HepG2 (cell line): ENCODE results near the gene WRAP73. TPM values are rescaled to one million over a fixed set of nuclear protein-coding genes. Genes with fewer than 3 reads are reported as not detected.
A peak's percentile ranks its signal among the peaks of the same experiment; 100 is the strongest.

Experiments used
- AKAP8 ChIP-seq: sonication (generic); formaldehyde crosslinking; IDR thresholded peaks from 2 replicates; pipeline ENCODE4 v1.5.1; 2020; ENCODE audit warnings: mild to moderate bottlenecking, missing genetic modification reagents
- BORCS8-MEF2B ChIP-seq: sonication (generic); formaldehyde crosslinking; IDR thresholded peaks from 2 replicates; pipeline ENCODE4 v1.8.0; 2022; ENCODE audit warnings: mild to moderate bottlenecking, missing genetic modification reagents
- ELF3 ChIP-seq: IDR thresholded peaks from 2 replicates; pipeline ENCODE4 v1.6.1; 2016; ENCODE audit warnings: missing genetic modification reagents, missing compliant biosample characterization
- GZF1 ChIP-seq: sonication (generic); formaldehyde crosslinking; IDR thresholded peaks from 2 replicates; pipeline ENCODE4 v1.5.1; 2020; ENCODE audit warnings: mild to moderate bottlenecking, missing genetic modification reagents
- HDAC2 ChIP-seq: sonication (generic); formaldehyde crosslinking; IDR thresholded peaks from 2 replicates; pipeline ENCODE4 v1.4.0; 2020; ENCODE audit warnings: missing genetic modification reagents
- MYNN ChIP-seq: sonication (generic); formaldehyde crosslinking; IDR thresholded peaks from 2 replicates; pipeline ENCODE4 v1.4.0; 2020; ENCODE audit warnings: mild to moderate bottlenecking, low read depth, missing genetic modification reagents
- XRCC5 ChIP-seq: fragments of 200-400 bp; formaldehyde crosslinking; optimal IDR thresholded peaks from 2 replicates; pipeline ENCODE3; 2017; ENCODE audit warnings: mild to moderate bottlenecking, low read length
- YEATS4 ChIP-seq: sonication (generic); formaldehyde crosslinking; IDR thresholded peaks from 2 replicates; pipeline ENCODE4 v1.4.0; 2020; ENCODE audit warnings: missing genetic modification reagents, borderline replicate concordance
- ZEB1 ChIP-seq: IDR thresholded peaks from 2 replicates; pipeline ENCODE4 v1.6.1; 2012; ENCODE audit warnings: mild to moderate bottlenecking, low read depth, inconsistent platforms; ENCODE audit not compliant: insufficient replicate concordance
- ZNF567 ChIP-seq: sonication (generic); formaldehyde crosslinking; IDR thresholded peaks from 2 replicates; pipeline ENCODE4 v1.8.1; 2023; ENCODE audit warnings: mild to moderate bottlenecking, missing genetic modification reagents, borderline replicate concordance
- ZNF652 ChIP-seq: IDR thresholded peaks from 2 replicates; pipeline ENCODE4 v1.6.1; 2016; ENCODE audit warnings: low read depth, borderline replicate concordance
- polyA plus RNA-seq, 8 experiments: library from polyadenylated mRNA; depleted of rRNA in 3 of 8; stranded (reverse) in 7 of 8; unstranded in 1 of 8; fragments of >200 nt; fragmentation: Illumina TruSeq in 4 of 8; extraction: Trizol in 4 of 8; gene quantifications; 2 replicates each; pipeline versions ENCODE4 v1.2.1 to v1.2.3, GENCODE V29; 2011 to 2016; ENCODE audit warnings: low read depth in 4 of 8, missing spikeins in 1 of 8, mixed read lengths in 1 of 8; ENCODE audit not compliant: insufficient read depth in 1 of 8
- total RNA-seq, 5 experiments: library from RNA; depleted of rRNA; stranded (reverse); fragments of >200 nt; fragmentation: Illumina TruSeq; extraction: Trizol; gene quantifications; 2 replicates each; pipeline ENCODE4 v1.2.3, GENCODE V29; 2016; ENCODE audit warnings: low read depth in 1 of 5
- TF ChIP-seq, protein P1 (sequence below): sonication (generic); formaldehyde crosslinking; IDR thresholded peaks from 2 replicates; pipeline ENCODE4; 2020; ENCODE audit warnings: missing genetic modification reagents, mild to moderate bottlenecking, borderline replicate concordance
- TF ChIP-seq, protein P2 (sequence below): sonication (generic); formaldehyde crosslinking; IDR thresholded peaks from 2 replicates; pipeline ENCODE4 v1.5.0; 2020; ENCODE audit warnings: missing genetic modification reagents
- TF ChIP-seq, protein P3 (sequence below): sonication (generic); formaldehyde crosslinking; IDR thresholded peaks from 2 replicates; pipeline ENCODE4 v1.4.0; 2020; ENCODE audit warnings: missing genetic modification reagents
- TF ChIP-seq, protein P4 (sequence below): sonication (generic); formaldehyde crosslinking; IDR thresholded peaks from 2 replicates; pipeline ENCODE4 v1.5.0; 2020; ENCODE audit warnings: mild to moderate bottlenecking, missing genetic modification reagents, borderline replicate concordance
- TF ChIP-seq, protein P5 (sequence below): sonication (generic); formaldehyde crosslinking; IDR thresholded peaks from 2 replicates; pipeline ENCODE4 v1.5.0; 2020; ENCODE audit warnings: missing genetic modification reagents, mild to moderate bottlenecking, borderline replicate concordance

WRAP73 gene
- total and polyA plus RNA-seq, 2 of the 13 experiments (the other 11 are each of a cell fraction or from before 2014, with no cell fraction given): 18.1 to 40.4 TPM

DNA sequence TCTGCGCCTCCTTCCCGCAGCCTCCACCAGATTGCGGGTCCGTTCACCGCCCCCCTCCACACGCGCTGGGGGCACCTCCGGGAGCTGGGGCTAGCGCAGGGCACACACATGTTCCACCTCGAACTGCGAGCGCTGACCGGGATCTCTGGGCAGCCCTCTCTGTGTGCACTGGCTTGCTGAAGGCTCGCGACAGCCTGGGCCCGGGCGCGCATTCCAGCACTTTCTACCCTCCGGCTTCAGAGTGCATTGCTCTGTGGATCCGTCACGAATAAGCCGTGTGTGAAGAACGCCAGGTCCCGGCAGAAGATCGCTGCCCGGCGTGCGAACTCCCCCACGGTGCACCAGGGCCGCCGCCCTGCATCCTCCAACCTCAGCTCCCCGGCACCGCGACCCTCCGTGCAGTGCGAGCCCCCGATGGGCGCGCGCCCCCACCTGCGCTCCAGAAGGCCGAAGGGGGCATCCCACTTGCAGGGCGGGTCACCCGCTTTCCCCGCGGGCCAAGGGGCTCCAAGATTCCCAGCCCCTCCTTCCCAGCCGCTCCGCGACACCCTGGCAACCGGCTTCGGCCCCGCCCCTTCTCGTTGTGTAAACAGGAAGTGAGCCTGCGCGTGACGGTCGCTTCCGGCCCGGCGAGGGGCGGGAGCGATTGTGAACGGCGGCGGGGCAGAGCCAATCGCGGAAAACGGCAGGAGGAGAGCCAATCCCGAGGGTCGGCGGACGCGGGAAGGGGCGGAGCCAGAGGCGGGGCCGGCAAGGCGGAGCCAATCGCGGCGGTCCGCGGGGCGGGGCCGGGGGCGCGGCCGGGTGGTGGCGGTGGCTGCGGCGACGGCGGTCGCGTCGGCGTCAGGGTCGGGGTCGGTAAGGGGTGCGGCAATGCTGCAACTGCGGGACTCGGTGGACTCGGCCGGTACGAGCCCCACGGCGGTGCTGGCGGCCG, 25.4 kb downstream of the WRAP73 start, which contains the start of gene TPRG1L (continued):
- TF ChIP-seq, protein P1, sequence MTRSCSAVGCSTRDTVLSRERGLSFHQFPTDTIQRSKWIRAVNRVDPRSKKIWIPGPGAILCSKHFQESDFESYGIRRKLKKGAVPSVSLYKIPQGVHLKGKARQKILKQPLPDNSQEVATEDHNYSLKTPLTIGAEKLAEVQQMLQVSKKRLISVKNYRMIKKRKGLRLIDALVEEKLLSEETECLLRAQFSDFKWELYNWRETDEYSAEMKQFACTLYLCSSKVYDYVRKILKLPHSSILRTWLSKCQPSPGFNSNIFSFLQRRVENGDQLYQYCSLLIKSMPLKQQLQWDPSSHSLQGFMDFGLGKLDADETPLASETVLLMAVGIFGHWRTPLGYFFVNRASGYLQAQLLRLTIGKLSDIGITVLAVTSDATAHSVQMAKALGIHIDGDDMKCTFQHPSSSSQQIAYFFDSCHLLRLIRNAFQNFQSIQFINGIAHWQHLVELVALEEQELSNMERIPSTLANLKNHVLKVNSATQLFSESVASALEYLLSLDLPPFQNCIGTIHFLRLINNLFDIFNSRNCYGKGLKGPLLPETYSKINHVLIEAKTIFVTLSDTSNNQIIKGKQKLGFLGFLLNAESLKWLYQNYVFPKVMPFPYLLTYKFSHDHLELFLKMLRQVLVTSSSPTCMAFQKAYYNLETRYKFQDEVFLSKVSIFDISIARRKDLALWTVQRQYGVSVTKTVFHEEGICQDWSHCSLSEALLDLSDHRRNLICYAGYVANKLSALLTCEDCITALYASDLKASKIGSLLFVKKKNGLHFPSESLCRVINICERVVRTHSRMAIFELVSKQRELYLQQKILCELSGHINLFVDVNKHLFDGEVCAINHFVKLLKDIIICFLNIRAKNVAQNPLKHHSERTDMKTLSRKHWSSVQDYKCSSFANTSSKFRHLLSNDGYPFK (CRISPR knock-in tag): peak; percentile 73
- TF ChIP-seq HDAC2 (CRISPR knock-in tag) (peak; percentile 59; the same call in 1 of the 2 replicates), ZEB1 (no peak), AKAP8 (CRISPR knock-in tag) (peak; percentile 77; the same call in 1 of the 2 replicates), YEATS4 (CRISPR knock-in tag) (peak; percentile 58; the same call in 1 of the 2 replicates), XRCC5 (peak; percentile 57), ZNF567 (CRISPR knock-in tag) (0 out of 2 replicates have a peak, but pooled peaks have one; percentile 69), ELF3 (CRISPR knock-in tag) (peak; percentile 45; the same call in 1 of the 2 replicates), MYNN (CRISPR knock-in tag) (no peak), ZNF652 (CRISPR knock-in tag) (no peak), BORCS8-MEF2B (CRISPR knock-in tag) (peak; percentile 10; the same call in 1 of the 2 replicates), GZF1 (CRISPR knock-in tag) (peak; percentile 73; the same call in 1 of the 2 replicates)
- TF ChIP-seq, protein P2, sequence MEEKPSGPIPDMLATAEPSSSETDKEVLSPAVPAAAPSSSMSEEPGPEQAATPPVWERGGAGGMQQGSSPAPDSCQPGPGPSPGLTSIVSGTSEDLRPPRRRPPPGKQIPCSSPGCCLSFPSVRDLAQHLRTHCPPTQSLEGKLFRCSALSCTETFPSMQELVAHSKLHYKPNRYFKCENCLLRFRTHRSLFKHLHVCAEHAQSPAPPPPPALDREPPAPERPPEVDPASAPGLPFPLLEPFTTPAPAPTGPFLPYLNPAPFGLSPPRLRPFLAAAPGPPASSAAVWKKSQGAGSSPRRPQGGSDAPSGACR (CRISPR knock-in tag): no peak
- TF ChIP-seq, protein P3, sequence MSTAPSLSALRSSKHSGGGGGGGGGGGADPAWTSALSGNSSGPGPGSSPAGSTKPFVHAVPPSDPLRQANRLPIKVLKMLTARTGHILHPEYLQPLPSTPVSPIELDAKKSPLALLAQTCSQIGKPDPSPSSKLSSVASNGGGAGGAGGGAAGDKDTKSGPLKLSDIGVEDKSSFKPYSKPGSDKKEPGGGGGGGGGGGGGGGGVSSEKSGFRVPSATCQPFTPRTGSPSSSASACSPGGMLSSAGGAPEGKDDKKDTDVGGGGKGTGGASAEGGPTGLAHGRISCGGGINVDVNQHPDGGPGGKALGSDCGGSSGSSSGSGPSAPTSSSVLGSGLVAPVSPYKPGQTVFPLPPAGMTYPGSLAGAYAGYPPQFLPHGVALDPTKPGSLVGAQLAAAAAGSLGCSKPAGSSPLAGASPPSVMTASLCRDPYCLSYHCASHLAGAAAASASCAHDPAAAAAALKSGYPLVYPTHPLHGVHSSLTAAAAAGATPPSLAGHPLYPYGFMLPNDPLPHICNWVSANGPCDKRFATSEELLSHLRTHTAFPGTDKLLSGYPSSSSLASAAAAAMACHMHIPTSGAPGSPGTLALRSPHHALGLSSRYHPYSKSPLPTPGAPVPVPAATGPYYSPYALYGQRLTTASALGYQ (CRISPR knock-in tag): 0 out of 2 replicates have a peak, but pooled peaks have one; percentile 34
- TF ChIP-seq, protein P4, sequence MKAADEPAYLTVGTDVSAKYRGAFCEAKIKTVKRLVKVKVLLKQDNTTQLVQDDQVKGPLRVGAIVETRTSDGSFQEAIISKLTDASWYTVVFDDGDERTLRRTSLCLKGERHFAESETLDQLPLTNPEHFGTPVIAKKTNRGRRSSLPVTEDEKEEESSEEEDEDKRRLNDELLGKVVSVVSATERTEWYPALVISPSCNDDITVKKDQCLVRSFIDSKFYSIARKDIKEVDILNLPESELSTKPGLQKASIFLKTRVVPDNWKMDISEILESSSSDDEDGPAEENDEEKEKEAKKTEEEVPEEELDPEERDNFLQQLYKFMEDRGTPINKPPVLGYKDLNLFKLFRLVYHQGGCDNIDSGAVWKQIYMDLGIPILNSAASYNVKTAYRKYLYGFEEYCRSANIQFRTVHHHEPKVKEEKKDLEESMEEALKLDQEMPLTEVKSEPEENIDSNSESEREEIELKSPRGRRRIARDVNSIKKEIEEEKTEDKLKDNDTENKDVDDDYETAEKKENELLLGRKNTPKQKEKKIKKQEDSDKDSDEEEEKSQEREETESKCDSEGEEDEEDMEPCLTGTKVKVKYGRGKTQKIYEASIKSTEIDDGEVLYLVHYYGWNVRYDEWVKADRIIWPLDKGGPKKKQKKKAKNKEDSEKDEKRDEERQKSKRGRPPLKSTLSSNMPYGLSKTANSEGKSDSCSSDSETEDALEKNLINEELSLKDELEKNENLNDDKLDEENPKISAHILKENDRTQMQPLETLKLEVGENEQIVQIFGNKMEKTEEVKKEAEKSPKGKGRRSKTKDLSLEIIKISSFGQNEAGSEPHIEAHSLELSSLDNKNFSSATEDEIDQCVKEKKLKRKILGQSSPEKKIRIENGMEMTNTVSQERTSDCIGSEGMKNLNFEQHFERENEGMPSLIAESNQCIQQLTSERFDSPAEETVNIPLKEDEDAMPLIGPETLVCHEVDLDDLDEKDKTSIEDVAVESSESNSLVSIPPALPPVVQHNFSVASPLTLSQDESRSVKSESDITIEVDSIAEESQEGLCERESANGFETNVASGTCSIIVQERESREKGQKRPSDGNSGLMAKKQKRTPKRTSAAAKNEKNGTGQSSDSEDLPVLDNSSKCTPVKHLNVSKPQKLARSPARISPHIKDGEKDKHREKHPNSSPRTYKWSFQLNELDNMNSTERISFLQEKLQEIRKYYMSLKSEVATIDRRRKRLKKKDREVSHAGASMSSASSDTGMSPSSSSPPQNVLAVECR (CRISPR knock-in tag): peak; percentile 94
- TF ChIP-seq, protein P5, sequence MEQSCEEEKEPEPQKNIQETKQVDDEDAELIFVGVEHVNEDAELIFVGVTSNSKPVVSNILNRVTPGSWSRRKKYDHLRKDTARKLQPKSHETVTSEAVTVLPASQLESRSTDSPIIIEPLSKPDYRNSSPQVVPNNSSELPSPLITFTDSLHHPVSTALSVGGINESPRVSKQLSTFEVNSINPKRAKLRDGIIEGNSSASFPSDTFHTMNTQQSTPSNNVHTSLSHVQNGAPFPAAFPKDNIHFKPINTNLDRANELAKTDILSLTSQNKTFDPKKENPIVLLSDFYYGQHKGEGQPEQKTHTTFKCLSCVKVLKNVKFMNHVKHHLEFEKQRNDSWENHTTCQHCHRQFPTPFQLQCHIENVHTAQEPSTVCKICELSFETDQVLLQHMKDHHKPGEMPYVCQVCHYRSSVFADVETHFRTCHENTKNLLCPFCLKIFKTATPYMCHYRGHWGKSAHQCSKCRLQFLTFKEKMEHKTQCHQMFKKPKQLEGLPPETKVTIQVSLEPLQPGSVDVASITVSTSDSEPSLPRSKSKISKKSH (CRISPR knock-in tag): peak; percentile 35; the same call in 1 of the 2 replicates
